GM12878 (cell line): ENCODE data around the gene MED31. TPM values are rescaled to one million over a fixed set of nuclear protein-coding genes. Genes with fewer than 3 reads are reported as not detected.

Experiments used
- BACH1 ChIP-seq: fragments of 450-650 bp; IDR thresholded peaks from 2 replicates; pipeline ENCODE4 v1.6.1; 2017; ENCODE audit warnings: mild to moderate bottlenecking, borderline replicate concordance
- BMI1 ChIP-seq: fragments of 450-650 bp; IDR thresholded peaks from 2 replicates; pipeline ENCODE4 v1.6.1; 2016; ENCODE audit warnings: mild to moderate bottlenecking, moderate library complexity, borderline replicate concordance
- CEBPB ChIP-seq, 2 experiments: fragments of 150-350 bp in 1 of 2; IDR thresholded peaks; 2 replicates each; pipeline ENCODE4 v1.6.1; 2012 to 2014; ENCODE audit warnings: low read depth in 2 of 2, low read length in 2 of 2, borderline replicate concordance in 1 of 2, inconsistent platforms in 1 of 2
- CHD1 ChIP-seq: IDR thresholded peaks from 2 replicates; pipeline ENCODE4 v1.6.1; 2012; ENCODE audit warnings: low read depth, low read length, improper control_type of control experiment
- E4F1 ChIP-seq: fragments of 450-650 bp; IDR thresholded peaks from 2 replicates; pipeline ENCODE4 v1.6.1; 2018; ENCODE audit warnings: borderline replicate concordance, mild to moderate bottlenecking; ENCODE audit not compliant: partially characterized antibody
- ELK1 ChIP-seq: IDR thresholded peaks from 2 replicates; pipeline ENCODE4 v1.6.1; 2012; ENCODE audit warnings: low read depth, low read length, improper control_type of control experiment
- GABPA ChIP-seq: IDR thresholded peaks from 2 replicates; pipeline ENCODE4 v1.6.1; 2014; ENCODE audit warnings: antibody characterized with exemption, low read depth, mild to moderate bottlenecking, inconsistent platforms
- IRF5 ChIP-seq: fragments of 450-650 bp; IDR thresholded peaks from 2 replicates; pipeline ENCODE4 v1.6.1; 2017; ENCODE audit warnings: borderline replicate concordance
- MLLT1 ChIP-seq: fragments of 450-650 bp; IDR thresholded peaks from 2 replicates; pipeline ENCODE4 v1.6.1; 2016; ENCODE audit warnings: mild to moderate bottlenecking
- MYC ChIP-seq: IDR thresholded peaks from 2 replicates; pipeline ENCODE4 v1.6.1; 2011; ENCODE audit warnings: mild to moderate bottlenecking, low read length, moderate library complexity, inconsistent platforms; ENCODE audit not compliant: insufficient read depth, insufficient replicate concordance, insufficient read length, severe bottlenecking
- POU2F2 ChIP-seq: IDR thresholded peaks from 3 replicates; pipeline ENCODE4 v1.6.1; 2011; ENCODE audit warnings: low read depth, mild to moderate bottlenecking, low read length, borderline replicate concordance
- RAD21 ChIP-seq: IDR thresholded peaks from 2 replicates; pipeline ENCODE4 v1.6.1; 2011; ENCODE audit warnings: mild to moderate bottlenecking, low read depth, low read length, moderate library complexity; ENCODE audit not compliant: insufficient read depth
- SIN3A ChIP-seq: IDR thresholded peaks from 2 replicates; pipeline ENCODE4 v1.6.1; 2012; ENCODE audit warnings: low read depth, low read length, improper control_type of control experiment
- SIX5 ChIP-seq: IDR thresholded peaks from 2 replicates; pipeline ENCODE4 v1.6.1; 2011; ENCODE audit warnings: mild to moderate bottlenecking, low read depth, low read length, moderate library complexity; ENCODE audit not compliant: severe bottlenecking
- SREBF1 ChIP-seq: IDR thresholded peaks from 2 replicates; pipeline ENCODE4 v1.6.1; 2012; ENCODE audit warnings: mild to moderate bottlenecking, low read length
- TBL1XR1 ChIP-seq: IDR thresholded peaks from 2 replicates; pipeline ENCODE4 v1.6.1; 2012; ENCODE audit warnings: low read depth, low read length, improper control_type of control experiment
- TCF7 ChIP-seq: IDR thresholded peaks from 2 replicates; pipeline ENCODE4 v1.6.1; 2014; ENCODE audit warnings: antibody characterized with exemption, borderline replicate concordance
- ZBTB40 ChIP-seq: fragments of 450-650 bp; IDR thresholded peaks from 2 replicates; pipeline ENCODE4 v1.6.1; 2016; ENCODE audit warnings: mild to moderate bottlenecking, moderate library complexity, borderline replicate concordance
- polyA plus RNA-seq, 11 experiments: library from polyadenylated mRNA; depleted of rRNA in 4 of 11; unstranded in 6 of 11; stranded (reverse) in 5 of 11; fragments of >200 nt; fragmentation: Nextera tagmentation in 4 of 11; fragmentation: Illumina TruSeq in 1 of 11; extraction: Ambion mirVana in 4 of 11; extraction: Trizol in 1 of 11; gene quantifications; 1 replicate in 1 of 11; 2 replicates in 10 of 11; pipeline versions ENCODE4 v1.2.1 to v1.2.3, GENCODE V29; 2011 to 2016; ENCODE audit warnings: inconsistent platforms in 2 of 11, missing spikeins in 2 of 11, low read depth in 1 of 11
- total RNA-seq, 4 experiments: library from RNA; depleted of rRNA in 3 of 4; stranded (reverse); fragments of >200 nt in 3 of 4; fragmentation: Illumina TruSeq in 1 of 4; extraction: Trizol in 1 of 4; gene quantifications; 2 replicates each; pipeline versions ENCODE4 v1.2.1 to v1.2.3, GENCODE V29; 2013 to 2021

MED31 gene
- total and polyA plus RNA-seq, 10 of the 15 experiments (the other 5 are each of a cell fraction or from before 2014, with no cell fraction given) = 14.4 to 71.1 (median 34.6) TPM

- peak; percentile 91 for TF ChIP-seq GABPA
- no peak for TF ChIP-seq E4F1
- TF ChIP-seq CEBPB (IDR thresholded peaks at IDR 0.05; ENCODE audit: borderline replicate concordance in 1 of 2, low read depth in 2 of 2, low read length in 2 of 2) = no peak
- TF ChIP-seq BMI1 = peak; percentile 84; the same call in 1 of the 2 replicates
- no peak for TF ChIP-seq RAD21
- no peak for TF ChIP-seq IRF5
- peak; percentile 64; the same call in 1 of the 2 replicates for TF ChIP-seq ELK1
- TF ChIP-seq SIX5 = no peak
- TF ChIP-seq BACH1 = peak; percentile 20; the same call in 1 of the 2 replicates
- 0 out of 2 replicates have a peak, but pooled peaks have one; percentile 53 for TF ChIP-seq MLLT1
- no peak for TF ChIP-seq TCF7
- peak; percentile 90 for TF ChIP-seq ZBTB40
- TF ChIP-seq POU2F2 = 0 out of 3 replicates have a peak, but pooled peaks have one; percentile 29
- TF ChIP-seq MYC = no peak
- no peak for TF ChIP-seq CHD1
- TF ChIP-seq TBL1XR1 = no peak
- no peak for TF ChIP-seq SREBF1
- peak; percentile 81; the same call in 1 of the 2 replicates for TF ChIP-seq SIN3A
Measured at GRCh38 chr17:6651354-6651918, at the start of gene MED31, which contains the start of gene C17orf100 (continued).
